H9 (cell line): ENCODE data around the gene MESP1. TPM values are rescaled to one million over a fixed set of nuclear protein-coding genes. Genes with fewer than 3 reads are reported as not detected.

ENCODE experiments used
- DNase-seq: peaks from one replicate; pipeline ENCODE4 v3.0.0-alpha.2; 2017
- H2AFZ ChIP-seq: one replicate; pipeline ENCODE4 v1.6.1; 2013; ENCODE audit warnings: mild to moderate bottlenecking, low read length, control low read depth, moderate library complexity
- H2AK5ac ChIP-seq: 2 replicates; pipeline ENCODE4 v1.6.1; 2013; ENCODE audit warnings: low read length, control low read depth, mixed read lengths; ENCODE audit not compliant: insufficient read length
- H2BK120ac ChIP-seq: one replicate; pipeline ENCODE4 v1.6.1; 2013; ENCODE audit warnings: low read depth, mild to moderate bottlenecking, low read length, control low read depth, inconsistent platforms; ENCODE audit not compliant: poor library complexity, severe bottlenecking
- H2BK12ac ChIP-seq: 2 replicates; pipeline ENCODE4 v1.6.1; 2013; ENCODE audit warnings: low read length, control low read depth, mixed read lengths, low read depth; ENCODE audit not compliant: insufficient read length
- H2BK15ac ChIP-seq: 2 replicates; pipeline ENCODE4 v1.6.1; 2013; ENCODE audit warnings: low read depth, low read length, control low read depth
- H2BK20ac ChIP-seq: one replicate; pipeline ENCODE4 v1.6.1; 2013; ENCODE audit warnings: low read depth, mild to moderate bottlenecking, low read length, control low read depth, inconsistent platforms; ENCODE audit not compliant: poor library complexity, severe bottlenecking
- H2BK5ac ChIP-seq: 2 replicates; pipeline ENCODE4 v1.6.1; 2013; ENCODE audit warnings: low read length, control low read depth, mixed read lengths; ENCODE audit not compliant: insufficient read length
- H3K14ac ChIP-seq: 2 replicates; pipeline ENCODE4 v1.6.1; 2013; ENCODE audit warnings: low read length, control low read depth; ENCODE audit not compliant: insufficient read depth
- H3K18ac ChIP-seq: 2 replicates; pipeline ENCODE4 v1.6.1; 2013; ENCODE audit warnings: low read depth, mild to moderate bottlenecking, mixed read lengths, low read length, control low read depth; ENCODE audit not compliant: insufficient read length
- H3K23ac ChIP-seq: 2 replicates; pipeline ENCODE4 v1.6.1; 2013; ENCODE audit warnings: low read length, control low read depth, mixed read lengths, low read depth; ENCODE audit not compliant: insufficient read length
- H3K23me2 ChIP-seq: 2 replicates; pipeline ENCODE4 v1.6.1; 2013; ENCODE audit warnings: low read depth, mild to moderate bottlenecking, mixed read lengths, low read length, control low read depth; ENCODE audit not compliant: insufficient read length, poor library complexity, severe bottlenecking
- H3K27ac ChIP-seq: 2 replicates; pipeline ENCODE4 v1.5.1; 2013; ENCODE audit warnings: low read length, control low read depth, mixed read lengths, low read depth; ENCODE audit not compliant: insufficient read length
- H3K27me3 ChIP-seq: 2 replicates; pipeline ENCODE4 v1.6.1; 2013; ENCODE audit warnings: low read length, control low read depth, inconsistent platforms; ENCODE audit not compliant: insufficient read depth
- H3K4ac ChIP-seq: 2 replicates; pipeline ENCODE4 v1.6.1; 2013; ENCODE audit warnings: low read depth, mild to moderate bottlenecking, control low read depth, inconsistent platforms, low read length, moderate library complexity
- H3K4me1 ChIP-seq: 2 replicates; pipeline ENCODE4 v1.6.1; 2013; ENCODE audit warnings: low read length, control low read depth, inconsistent platforms; ENCODE audit not compliant: insufficient read depth
- H3K4me2 ChIP-seq: 2 replicates; pipeline ENCODE4 v1.6.1; 2013; ENCODE audit warnings: low read length, control low read depth, mixed read lengths; ENCODE audit not compliant: insufficient read length, insufficient read depth
- H3K56ac ChIP-seq: 2 replicates; pipeline ENCODE4 v1.6.1; 2013; ENCODE audit warnings: low read depth, mild to moderate bottlenecking, mixed read lengths, low read length, control low read depth; ENCODE audit not compliant: insufficient read length
- H3K79me1 ChIP-seq: 2 replicates; pipeline ENCODE4 v1.6.1; 2013; ENCODE audit warnings: low read depth, mild to moderate bottlenecking, moderate library complexity, low read length, control low read depth, inconsistent platforms; ENCODE audit not compliant: insufficient read depth, poor library complexity, severe bottlenecking
- H3K79me2 ChIP-seq: 2 replicates; pipeline ENCODE4 v1.6.1; 2013; ENCODE audit warnings: low read length, control low read depth, inconsistent platforms; ENCODE audit not compliant: insufficient read depth
- H3K9ac ChIP-seq: 2 replicates; pipeline ENCODE4 v1.6.1; 2013; ENCODE audit warnings: low read length, control low read depth, mixed read lengths; ENCODE audit not compliant: insufficient read length; ENCODE audit errors: extremely low read depth
- H3K9me3 ChIP-seq: one replicate; pipeline ENCODE4 v1.6.1; 2013; ENCODE audit warnings: low read depth, low read length, inconsistent platforms; ENCODE audit not compliant: control insufficient read depth
- H3T11ph ChIP-seq: one replicate; pipeline ENCODE4 v1.6.1; 2013; ENCODE audit warnings: mild to moderate bottlenecking, low read length, control low read depth, inconsistent platforms
- H4K20me1 ChIP-seq: one replicate; pipeline ENCODE4 v1.6.1; 2013; ENCODE audit not compliant: control insufficient read depth, insufficient read length, insufficient read depth
- H4K5ac ChIP-seq: 2 replicates; pipeline ENCODE4 v1.6.1; 2013; ENCODE audit warnings: low read depth, mild to moderate bottlenecking, mixed read lengths, low read length, control low read depth; ENCODE audit not compliant: insufficient read length
- H4K8ac ChIP-seq: replicated peaks from 2 replicates; pipeline ENCODE4 v1.6.1; 2013; ENCODE audit warnings: low read length, control low read depth, mixed read lengths, low read depth; ENCODE audit not compliant: insufficient read length
- H4K91ac ChIP-seq: 2 replicates; pipeline ENCODE4 v1.6.1; 2013; ENCODE audit warnings: low read depth, mild to moderate bottlenecking, moderate library complexity, mixed read lengths, low read length, control low read depth; ENCODE audit not compliant: insufficient read length
- H3K27ac Mint-ChIP-seq, 3 experiments: 2 replicates in 2 of 3; 3 replicates in 1 of 3; pipeline ENCODE4 v1.8.0; 2020 to 2021; ENCODE audit warnings: mixed read lengths in 3 of 3, mild to moderate bottlenecking in 1 of 3, moderate library complexity in 1 of 3
- H3K27me3 Mint-ChIP-seq: 2 replicates; pipeline ENCODE4 v1.8.0; 2021; ENCODE audit warnings: low read depth, mild to moderate bottlenecking, moderate library complexity, mixed read lengths
- H3K36me3 Mint-ChIP-seq, 3 experiments: 2 replicates in 2 of 3; 3 replicates in 1 of 3; pipeline ENCODE4 v1.8.0; 2020 to 2021; ENCODE audit warnings: low read depth in 3 of 3, mixed read lengths in 3 of 3; ENCODE audit not compliant: insufficient read depth in 1 of 3
- H3K4me1 Mint-ChIP-seq, 2 experiments: 2 replicates each; pipeline ENCODE4 v1.8.0; 2020; ENCODE audit warnings: mixed read lengths in 2 of 2
- H3K4me3 Mint-ChIP-seq, 2 experiments: 2 replicates in 1 of 2; 3 replicates in 1 of 2; pipeline ENCODE4 v1.8.0; 2020 to 2021; ENCODE audit warnings: mild to moderate bottlenecking in 2 of 2, mixed read lengths in 2 of 2, moderate library complexity in 1 of 2
- H3K9me3 Mint-ChIP-seq, 2 experiments: 2 replicates in 1 of 2; 3 replicates in 1 of 2; pipeline ENCODE4 v1.8.0; 2020; ENCODE audit warnings: mild to moderate bottlenecking in 2 of 2, mixed read lengths in 2 of 2, moderate library complexity in 1 of 2
- CTCF ChIP-seq: fragments of 200-600 bp; sonication (generic); conservative IDR thresholded peaks from 3 replicates; pipeline ENCODE4 v1.8.0; 2021; ENCODE audit warnings: antibody characterized with exemption, mild to moderate bottlenecking
- WGBS: extraction: QIAGEN DNeasy Blood & Tissue Kit; methylation state at CpG from one replicate; pipeline ENCODE4 v1.1.7; 2013; ENCODE audit warnings: missing lambda C conversion rate, low lambda C conversion rate, mixed read lengths; ENCODE audit not compliant: insufficient read length; ENCODE audit errors: extremely low coverage; 5-methylcytosine and 5-hydroxymethylcytosine counted together
- total RNA-seq: library from RNA; stranded (reverse); gene quantifications from 2 replicates; pipeline ENCODE4 v1.2.1, GENCODE V29; 2021

MESP1 gene
- total RNA-seq, 1 experiment from 2014 or later = not detected

- no peak overlapping the region for H2AFZ ChIP-seq
- no peaks in the 10 kb centered on the region for H3K79me1 ChIP-seq
- no peak overlapping the region for H3T11ph ChIP-seq
- H3K27me3 Mint-ChIP-seq = peaks cover 55% of the 10 kb centered on the region
- no peak for TF ChIP-seq CTCF
- WGBS = no CpG with 5 or more reads among the region's 7 CpGs
- no peak overlapping the region for H3K18ac ChIP-seq
- H4K5ac ChIP-seq = no peak overlapping the region
- H3K9me3 Mint-ChIP-seq = no peaks in the 10 kb centered on the region; a peak in 1 of 5 replicates
- H2BK120ac ChIP-seq = no peak overlapping the region
- H3K27ac ChIP-seq = no peak overlapping the region
- no peak overlapping the region for H3K4ac ChIP-seq
- H4K8ac ChIP-seq = no peak overlapping the region
- no peaks in the 10 kb centered on the region for H3K79me2 ChIP-seq
- H3K27ac Mint-ChIP-seq = no peak overlapping the region
- no peak overlapping the region for H3K23ac ChIP-seq
- no peaks in the 10 kb centered on the region for H4K20me1 ChIP-seq
- no peak overlapping the region for H2BK5ac ChIP-seq
- no peak overlapping the region for H2AK5ac ChIP-seq
- no peak overlapping the region for H3K9ac ChIP-seq
- no peaks in the 10 kb centered on the region for H3K9me3 ChIP-seq
- H3K4me2 ChIP-seq = no peak overlapping the region
- H3K36me3 Mint-ChIP-seq = peaks cover 0 to 3% (median 0%) of the 10 kb centered on the region in 3 experiments; a peak in 1 of 7 replicates
- no peak for DNase-seq
- no peak overlapping the region for H2BK12ac ChIP-seq
- no peak overlapping the region for H4K91ac ChIP-seq
- H3K14ac ChIP-seq = no peak overlapping the region
- no peak overlapping the region for H3K56ac ChIP-seq
- no peak overlapping the region for H3K4me3 Mint-ChIP-seq
- no peaks in the 10 kb centered on the region for H3K4me1 ChIP-seq
- H3K23me2 ChIP-seq = no peaks in the 10 kb centered on the region
- H2BK15ac ChIP-seq = no peak overlapping the region
- H3K4me1 Mint-ChIP-seq = peaks cover 2 to 10% of the 10 kb centered on the region in 2 experiments; a peak in 3 of 4 replicates
- H3K27me3 ChIP-seq = peaks cover 23% of the 10 kb centered on the region; the same call in 1 of the 2 replicates
- no peak overlapping the region for H2BK20ac ChIP-seq
Observed at GRCh38 chr15:89753855-89754254, 2.8 kb upstream of the MESP1 start.
